NOMO-1 (cell line): Measurements from ENCODE around the gene POU1F1.
"Not testable (repeated sequence)": the region's sequence is repeated elsewhere in the genome, so short reads cannot be mapped to it uniquely, and the experiment has no call there.

ENCODE experiments used
- DNase-seq, 2 experiments: peaks; one replicate each; lab custom pipeline; 2025; ENCODE audit not compliant: unreplicated experiment in 2 of 2; lab: John Stamatoyannopoulos, UW

POU1F1 gene

GRCh38 chr3:87276484-87276883 is at the start of gene POU1F1:
POU1F1 (minus strand) TSS chr3:87276584; CDS start chr3:87276462, 122 bp downstream.
- DNase-seq: no peak

- DNase-seq: no peak
Observed at GRCh38 chr3:87324609-87325008, 48.2 kb upstream of the POU1F1 start.

DNA sequence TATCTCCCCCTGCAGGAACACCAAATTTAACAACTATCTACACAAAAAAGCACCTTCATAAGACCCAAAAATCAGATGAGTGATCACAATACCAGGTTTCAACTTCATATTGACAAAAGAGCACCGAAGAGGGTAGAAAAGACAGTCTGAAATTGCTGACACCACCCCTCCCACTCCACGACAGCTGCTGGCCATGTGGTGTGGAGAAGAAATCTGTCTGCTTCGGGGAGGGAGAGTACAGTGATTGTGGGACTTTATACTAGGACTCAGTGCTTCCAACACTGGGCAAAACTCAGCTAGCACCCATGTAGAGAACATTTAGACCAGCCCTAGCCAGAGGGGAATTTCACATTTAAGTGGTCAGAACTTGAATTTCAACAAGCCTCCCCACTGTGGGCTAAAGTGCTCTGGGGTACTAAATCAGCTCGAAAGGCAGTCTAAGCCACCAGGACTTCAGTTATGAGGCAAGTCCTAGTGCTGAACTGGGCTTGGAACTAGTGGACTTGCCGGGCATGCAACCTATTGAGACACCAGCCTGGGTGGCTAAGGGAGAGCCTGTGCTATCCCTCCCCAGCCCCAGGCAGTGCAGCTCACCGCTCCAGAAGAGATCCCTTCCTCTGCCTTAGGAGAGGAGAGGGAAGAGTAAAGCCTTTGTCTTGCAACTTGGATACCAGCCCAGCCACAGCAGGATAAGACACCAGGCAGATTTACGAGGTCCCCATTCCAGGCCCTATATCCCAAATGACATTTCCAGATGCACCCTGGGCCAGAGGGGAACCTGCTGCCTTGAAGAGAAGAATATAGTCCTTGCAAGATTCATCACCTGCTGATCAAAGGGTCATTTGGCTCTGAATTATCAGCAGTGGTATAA is 44.6 kb upstream of the POU1F1 start:
- DNase-seq: no peak

DNA sequence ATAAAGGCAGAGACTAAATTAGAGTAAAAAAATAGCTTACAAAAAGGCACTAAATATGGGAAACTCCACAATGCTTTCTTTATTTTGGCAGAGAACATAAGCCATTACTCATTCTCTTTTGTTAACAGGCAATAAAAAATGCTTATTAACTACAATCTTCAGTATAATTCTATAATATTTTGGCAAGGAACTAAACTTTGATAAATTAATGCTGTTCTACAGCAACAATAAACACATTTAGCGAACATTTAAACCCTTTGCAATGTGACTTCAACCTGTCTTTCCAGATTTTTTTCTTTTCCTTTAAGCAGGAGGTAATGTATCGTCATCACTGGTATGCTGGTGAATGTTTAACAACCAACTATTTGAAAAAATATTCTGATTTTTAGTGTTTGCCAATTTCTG is 42.2 kb upstream of the POU1F1 start:
- no peak for DNase-seq

GRCh38 chr3:87317779-87318178 is 41.4 kb upstream of the POU1F1 start:
- DNase-seq: no peak

DNA sequence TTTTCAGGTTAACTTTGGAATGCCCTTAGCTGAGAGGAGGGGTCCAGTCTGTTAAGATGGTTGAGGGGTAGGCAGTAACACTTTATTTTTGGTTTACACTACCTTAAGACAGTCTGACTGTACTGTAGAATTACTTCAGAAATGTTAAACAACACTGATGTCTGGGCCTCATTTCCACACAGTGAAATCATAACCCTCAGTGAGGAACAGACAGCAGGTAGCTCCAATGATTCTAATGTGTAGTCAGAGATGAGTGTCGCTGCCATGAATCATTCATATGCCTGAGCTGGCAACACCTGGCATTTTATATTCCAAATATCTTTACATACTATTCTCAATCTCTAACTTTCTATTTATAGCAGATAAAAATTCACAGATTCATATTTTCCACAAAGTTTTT is 37.3 kb upstream of the POU1F1 start:
- no peak for DNase-seq

GRCh38 chr3:87311309-87311708 is 34.9 kb upstream of the POU1F1 start:
- no peak for DNase-seq

DNA sequence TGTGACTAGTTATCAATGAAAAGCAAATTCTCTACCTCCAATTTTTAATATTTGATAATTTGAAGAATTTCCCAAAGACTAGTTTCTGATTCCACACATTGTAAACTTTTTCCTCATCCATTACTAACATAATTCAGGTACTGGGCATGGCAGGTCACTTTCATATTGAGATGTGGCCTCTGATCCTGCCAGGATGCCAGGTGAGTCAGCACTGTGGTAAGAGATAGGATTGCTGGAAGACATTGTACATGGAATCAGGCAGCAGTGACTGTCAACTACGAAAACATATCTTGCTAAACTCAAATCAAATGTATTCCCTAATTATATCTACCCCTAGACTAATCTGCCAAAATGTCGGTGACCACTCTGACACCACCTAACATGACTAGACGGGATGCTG is 33.2 kb upstream of the POU1F1 start:
- DNase-seq: no peak

- DNase-seq: no peak
Observed at GRCh38 chr3:87307805-87308204, 31.4 kb upstream of the POU1F1 start.

DNA sequence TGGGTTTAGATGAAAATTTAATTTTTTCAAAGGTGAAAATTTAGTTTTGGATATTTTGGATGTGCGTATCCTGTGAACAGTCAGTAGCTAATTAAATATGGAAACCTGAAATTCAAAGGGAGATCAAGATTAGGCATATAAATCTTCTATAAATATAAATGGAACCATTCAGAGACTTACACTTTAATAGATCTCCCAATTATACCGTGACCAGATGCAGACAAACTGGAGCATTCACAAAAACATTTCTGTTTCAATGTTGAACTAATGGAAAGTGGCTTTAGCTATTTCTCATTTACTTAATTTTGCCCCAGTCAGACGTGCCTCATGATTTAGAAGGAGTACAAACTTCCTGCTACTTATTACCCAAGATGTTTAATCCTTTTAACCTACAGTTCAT is 29.1 kb upstream of the POU1F1 start:
- DNase-seq: no peak

DNA sequence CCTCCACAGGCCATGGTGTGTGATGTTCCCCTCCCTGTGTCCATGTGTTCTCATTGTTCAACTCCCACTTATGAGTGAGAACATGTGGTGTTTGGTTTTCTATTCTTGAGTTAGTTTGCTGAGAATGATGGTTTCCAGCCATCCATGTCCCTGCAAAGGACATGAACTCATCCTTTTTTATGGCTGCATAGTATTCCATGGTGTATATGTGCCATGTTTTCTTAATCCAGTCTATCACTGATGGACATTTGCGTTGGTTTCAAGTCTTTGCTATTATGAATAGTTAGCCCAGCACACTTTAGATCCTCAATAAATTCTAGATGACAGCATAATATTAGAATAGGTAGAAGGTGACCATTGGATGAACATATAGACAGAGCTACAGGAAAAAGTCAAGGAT is 28.6 kb upstream of the POU1F1 start:
- DNase-seq: not testable (repeated sequence)

GRCh38 chr3:87298111-87298718 is 21.8 kb upstream of the POU1F1 start:
- peak in 1 of 2 experiments; percentile 44 for DNase-seq

DNA sequence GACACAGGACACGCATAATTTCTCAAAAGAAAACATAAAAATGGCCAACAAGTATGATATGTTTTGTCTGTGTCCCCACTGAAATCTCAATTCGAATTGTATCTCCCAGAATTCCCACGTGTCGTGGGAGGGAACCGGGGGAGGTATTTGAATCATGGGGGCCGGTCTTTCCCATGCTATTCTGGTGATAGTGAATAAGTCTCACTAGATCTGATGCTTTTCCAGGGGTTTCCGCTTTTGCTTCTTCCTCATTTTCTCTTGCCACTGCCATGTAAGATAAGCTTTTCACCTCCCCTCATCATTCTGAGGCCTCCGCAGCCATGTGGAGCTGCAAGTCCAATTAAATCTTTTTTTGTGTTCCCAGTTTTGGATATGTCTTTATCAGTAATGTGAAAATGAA is 12.1 kb upstream of the POU1F1 start:
- DNase-seq: no peak

DNA sequence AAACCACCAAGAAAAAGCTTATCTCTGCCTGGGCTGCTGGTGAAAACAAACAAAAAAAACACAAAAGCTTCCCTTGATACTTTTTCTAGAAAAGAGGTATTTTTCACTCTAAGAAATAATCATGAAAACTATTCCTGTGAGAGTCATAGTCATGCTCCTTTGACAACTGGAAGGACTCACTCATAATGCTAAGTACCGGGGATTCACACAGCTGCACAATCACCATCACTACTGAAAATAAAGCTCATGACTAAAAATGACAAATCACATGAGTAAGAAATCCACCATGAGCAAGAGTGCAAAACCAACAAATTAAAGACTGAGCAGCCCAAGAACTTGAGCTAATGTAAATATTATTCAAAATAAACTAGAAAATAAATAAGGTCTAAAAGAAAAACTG is 10.6 kb upstream of the POU1F1 start:
- no peak for DNase-seq

DNA sequence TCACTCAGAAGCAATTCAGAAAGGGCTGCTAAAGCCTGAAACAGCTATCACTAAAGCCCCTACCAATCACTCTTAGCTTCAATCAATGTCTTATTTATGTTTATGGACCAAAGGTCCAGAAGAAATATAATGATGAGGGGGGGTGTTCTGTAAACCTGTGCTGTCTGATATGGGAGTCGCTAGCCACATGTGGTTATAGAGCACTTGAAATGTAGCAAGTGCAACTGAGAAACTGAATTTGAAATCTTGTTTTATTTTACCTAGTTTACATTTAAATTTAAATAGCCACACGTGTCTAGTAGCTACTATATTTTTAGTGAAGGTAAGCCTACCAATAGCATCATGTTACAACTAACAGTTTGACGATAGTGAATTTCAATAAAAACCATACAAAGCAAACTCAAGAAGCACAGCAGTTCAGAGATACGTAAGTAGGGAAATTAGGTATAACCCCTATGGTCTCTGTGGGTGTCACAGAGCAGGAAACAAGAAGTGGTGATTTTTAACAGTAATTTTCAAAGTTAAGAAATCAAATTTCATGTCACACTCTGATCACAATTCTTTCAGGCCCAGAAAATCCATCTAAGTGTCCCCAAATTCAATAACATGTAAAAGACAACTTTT is 3.6 kb downstream of the POU1F1 start:
- DNase-seq: no peak

DNA sequence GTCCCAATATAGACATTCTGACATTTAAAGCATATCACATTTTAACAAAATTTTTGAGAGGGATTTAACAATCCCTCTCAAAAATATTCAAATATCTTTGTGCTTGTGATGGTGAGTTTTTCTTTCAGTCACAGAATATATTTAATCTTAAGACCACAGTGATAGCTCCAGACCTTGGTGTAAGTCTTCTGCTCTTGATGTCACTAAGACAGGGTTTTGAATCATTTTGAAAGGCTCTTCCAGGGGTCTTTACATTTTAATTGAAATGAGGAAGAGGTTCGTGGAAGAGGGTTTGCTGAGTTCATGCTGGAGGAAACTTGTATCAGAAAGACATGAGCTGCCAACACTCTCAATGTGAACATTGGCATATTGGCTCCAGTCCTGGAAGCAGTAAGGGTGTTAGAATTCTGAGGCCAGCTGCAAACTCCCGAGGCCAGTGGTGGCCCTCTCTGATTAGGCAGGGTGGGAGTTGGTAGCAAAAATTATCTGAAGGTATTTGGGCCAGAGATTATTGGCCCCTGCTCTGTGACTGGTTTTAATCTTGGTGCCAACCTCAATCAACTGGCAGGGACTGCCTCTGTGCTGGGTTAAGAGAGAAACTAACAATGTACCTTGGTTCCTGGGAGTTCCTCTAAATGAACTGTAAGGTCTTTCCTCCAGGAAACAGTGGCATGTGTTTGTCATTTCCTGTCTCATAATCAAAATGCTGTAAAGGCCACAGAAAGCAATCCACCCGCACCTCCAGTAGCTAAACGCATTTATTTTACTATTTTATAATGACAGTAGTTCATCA is 5.3 kb downstream of the POU1F1 start:
- peak in 1 of 2 experiments; percentile 63 for DNase-seq

DNA sequence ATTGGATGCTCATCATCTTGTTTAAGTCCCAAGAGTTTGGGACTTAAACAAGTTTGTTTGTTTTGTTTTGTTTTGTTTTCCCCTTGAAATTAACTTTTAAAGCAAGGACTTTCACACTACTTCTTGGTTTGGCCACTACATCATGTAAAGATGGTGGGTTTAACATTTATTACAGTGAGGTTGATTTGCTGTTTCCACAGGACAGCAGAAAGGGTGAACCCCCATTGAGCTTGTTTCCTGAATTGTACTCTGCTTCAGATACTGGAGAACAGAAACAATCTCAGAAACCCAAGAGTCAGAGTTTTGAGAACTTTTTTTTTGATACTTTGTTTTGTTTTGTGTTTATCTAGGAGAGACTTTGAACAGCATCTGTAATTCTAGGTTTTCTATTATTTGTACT is 6.7 kb downstream of the POU1F1 start:
- no peak for DNase-seq

DNA sequence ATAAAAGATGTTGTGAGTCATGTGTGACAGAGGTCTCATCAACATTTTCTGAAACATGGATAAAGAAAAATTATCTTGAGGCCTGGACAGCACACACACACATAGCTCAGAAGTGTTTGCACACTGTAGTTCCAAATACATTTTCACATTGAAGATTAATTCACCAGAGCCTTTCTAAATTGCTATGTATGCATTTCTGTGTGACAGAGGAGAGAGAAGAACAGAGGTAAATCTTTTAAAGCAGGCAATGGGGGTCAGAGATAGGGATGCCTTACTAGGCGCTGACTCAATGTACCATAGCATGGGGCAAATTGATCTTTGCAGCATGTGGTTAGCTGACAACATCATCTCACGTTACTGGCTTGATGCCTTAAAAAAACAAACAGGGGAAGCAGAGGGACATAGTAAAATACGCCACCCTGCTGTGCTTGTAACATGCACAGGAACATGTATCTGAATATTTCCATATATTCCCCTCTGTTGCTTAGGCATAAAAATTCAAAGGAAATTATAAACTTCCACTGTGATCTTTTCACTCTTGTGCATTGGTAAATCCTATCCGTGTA is 7.7 kb downstream of the POU1F1 start:
- no peak for DNase-seq

GRCh38 chr3:87267953-87268645 is 8.3 kb downstream of the POU1F1 start:
- DNase-seq: no peak

DNA sequence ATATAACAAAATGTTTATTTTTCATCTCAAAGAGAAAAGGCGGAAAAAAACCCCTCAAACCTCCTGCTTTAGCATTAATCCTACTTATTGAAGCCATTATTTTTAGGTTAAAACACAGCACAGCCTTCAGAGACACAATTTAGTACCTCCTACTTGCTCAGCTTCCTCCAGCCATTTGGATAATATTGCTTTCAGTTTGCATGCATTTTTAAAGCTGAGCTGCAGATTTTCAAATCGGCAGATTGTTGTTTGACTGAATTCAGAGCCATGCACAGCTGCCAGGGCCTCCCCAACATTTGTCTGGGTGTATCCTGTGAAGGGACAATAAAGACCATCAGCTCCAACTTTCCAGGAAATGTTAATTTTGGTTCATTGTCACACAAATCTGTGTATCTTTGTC is 14.5 kb downstream of the POU1F1 start:
- no peak for DNase-seq
